Panc1 (cell line): ENCODE measurements around the gene EGFLAM. TPM values are rescaled to one million over a fixed set of nuclear protein-coding genes. Genes with fewer than 3 reads are reported as not detected.

ENCODE experiments used
- ATAC-seq: fragments of 200-7000 bp; cut with Tn5 transposase; 2 replicates; pipeline ENCODE4 v1.9.1; 2020; ENCODE audit warnings: mild to moderate bottlenecking, moderate library complexity
- BruUV-seq: library from RNA; stranded (reverse); fragments of 400-500 nt; replicated peaks from 2 replicates; lab custom pipeline; 2021; lab: Mats Ljungman, UMichigan
- CTCF ChIA-PET: fragments of 300-600 bp; sonication (Branson Sonifier 250); formaldehyde crosslinking; loops from one replicate; lab custom pipeline; 2022; ENCODE audit warnings: antibody characterized with exemption; lab: Charles Lee
- POLR2A ChIA-PET: fragments of 300-600 bp; sonication (Branson Sonifier 250); formaldehyde crosslinking; loops from one replicate; lab custom pipeline; 2022; ENCODE audit warnings: antibody characterized with exemption; lab: Charles Lee
- DNase-seq: peaks from one replicate; pipeline ENCODE4 v3.0.0-alpha.2; 2010; ENCODE audit warnings: low read depth, low spot score
- H3K27ac ChIP-seq: 2 replicates; pipeline ENCODE4 v1.5.1; 2011; ENCODE audit warnings: mild to moderate bottlenecking, low read length, inconsistent platforms
- H3K27me3 ChIP-seq: fragments of 200-500 bp; sonication (Bioruptor generic); 2 replicates; pipeline ENCODE4 v1.6.0; 2014; ENCODE audit warnings: low read length, inconsistent platforms; ENCODE audit not compliant: control insufficient read depth, insufficient read depth
- H3K36me3 ChIP-seq: fragments of 200-500 bp; sonication (Bioruptor generic); 2 replicates; pipeline ENCODE4 v1.5.1; 2014; ENCODE audit warnings: inconsistent platforms, mild to moderate bottlenecking, low read length, moderate library complexity; ENCODE audit not compliant: control insufficient read depth, insufficient read depth
- H3K4me1 ChIP-seq: 2 replicates; pipeline ENCODE4 v1.5.1; 2011; ENCODE audit warnings: inconsistent platforms, mild to moderate bottlenecking, low read length, moderate library complexity; ENCODE audit not compliant: control insufficient read depth, insufficient read depth
- H3K4me3 ChIP-seq, 2 experiments: 2 replicates each; pipeline ENCODE4 v1.5.1; 2011 to 2012; ENCODE audit warnings: low read depth in 2 of 2, low read length in 2 of 2, mild to moderate bottlenecking in 2 of 2, inconsistent platforms in 1 of 2, moderate library complexity in 1 of 2
- H3K9me3 ChIP-seq: fragments of 200-500 bp; sonication (Bioruptor generic); 2 replicates; pipeline ENCODE4 v1.5.1; 2014; ENCODE audit warnings: low read depth, mild to moderate bottlenecking, inconsistent platforms, low read length, moderate library complexity; ENCODE audit not compliant: control insufficient read depth, insufficient read depth
- CTCF ChIP-seq: fragments of 450-650 bp; IDR thresholded peaks from 2 replicates; pipeline ENCODE4 v1.5.1; 2017; ENCODE audit warnings: mild to moderate bottlenecking
- POLR2AphosphoS5 ChIP-seq: IDR thresholded peaks from 2 replicates; pipeline ENCODE4 v1.6.1; 2012; ENCODE audit warnings: mild to moderate bottlenecking, low read depth, low read length, moderate library complexity
- REST ChIP-seq, 2 experiments: IDR thresholded peaks; 2 replicates each; pipeline ENCODE4 v1.6.1; 2011 to 2012; ENCODE audit warnings: low read depth in 2 of 2, control low read depth in 1 of 2, low read length in 1 of 2, mild to moderate bottlenecking in 1 of 2, moderate library complexity in 1 of 2; ENCODE audit not compliant: insufficient read depth in 1 of 2
- SIN3A ChIP-seq: IDR thresholded peaks from 2 replicates; pipeline ENCODE4 v1.6.1; 2012; ENCODE audit warnings: low read depth, mild to moderate bottlenecking, low read length, moderate library complexity, borderline replicate concordance; ENCODE audit not compliant: insufficient read depth
- TCF7L2 ChIP-seq: IDR thresholded peaks from 2 replicates; pipeline ENCODE4 v1.6.1; 2011; ENCODE audit warnings: mild to moderate bottlenecking, low read depth, low read length, inconsistent platforms
- in situ Hi-C: cut with HindIII; loops from 2 replicates; pipeline ENCODE4 v1.10.0; 2016; ENCODE audit warnings: low sequenced_read_pairs, low pct_unique_long_range_greater_than_20kb
- intact Hi-C: fragments of 100-400 bp; cut with micrococcal nuclease; formaldehyde crosslinking; loops from one replicate; pipeline ENCODE4 v1.10.0; 2022; ENCODE audit not compliant: unreplicated experiment
- total RNA-seq: library from RNA; stranded (reverse); gene quantifications from one replicate; pipeline ENCODE4 v1.2.1, GENCODE V29; 2021; ENCODE audit not compliant: unreplicated experiment

Gene EGFLAM
- total RNA-seq, 1 experiment from 2014 or later = 14.8 TPM

- no TSS peak for BruUV-seq
- in situ Hi-C loops (no loop called here), intact Hi-C loops (no loop called here)
- DNase-seq (no peak), ATAC-seq (no peak)
- no peaks in the 10 kb centered on the region for H3K9me3 ChIP-seq
- peaks cover 31% of the 10 kb centered on the region for H3K27me3 ChIP-seq
- no peaks in the 10 kb centered on the region for H3K36me3 ChIP-seq
- POLR2A ChIA-PET = interaction anchor here (0.7 kb wide), 1 partner anchor 15 kb away, joined by 3 read pairs; no protein-coding TSS in a partner anchor
- CTCF ChIA-PET = no interaction called here
- H3K4me1 ChIP-seq = no peaks in the 10 kb centered on the region
- TF ChIP-seq SIN3A (no peak), POLR2AphosphoS5 (no peak), TCF7L2 (no peak), CTCF (no peak), REST (IDR thresholded peaks at IDR 0.05; ENCODE audit: insufficient read depth in 1 of 2, low read depth in 2 of 2, low read length in 1 of 2) (no peak)
- H3K4me3 ChIP-seq = no peak overlapping the region
- no peak overlapping the region for H3K27ac ChIP-seq
Measured at GRCh38 chr5:38240212-38240611, 18.1 kb upstream of the EGFLAM start.

- Histone ChIP-seq H3K4me3 (no peak overlapping the region), H3K27ac (no peak overlapping the region), H3K9me3 (no peaks in the 10 kb centered on the region), H3K27me3 (peaks cover 36% of the 10 kb centered on the region), H3K36me3 (no peaks in the 10 kb centered on the region), H3K4me1 (no peaks in the 10 kb centered on the region)
- BruUV-seq = no TSS peak
- no peak for ATAC-seq
- ChIA-PET CTCF (no interaction called here), POLR2A (no interaction called here)
- in situ Hi-C loops (no loop called here), intact Hi-C loops (no loop called here)
- no peak for TF ChIP-seq POLR2AphosphoS5
- no peak for TF ChIP-seq TCF7L2
- no peak for TF ChIP-seq REST (IDR thresholded peaks at IDR 0.05; ENCODE audit: insufficient read depth in 1 of 2, low read depth in 2 of 2, low read length in 1 of 2)
- TF ChIP-seq CTCF = no peak
- no peak for TF ChIP-seq SIN3A
- DNase-seq = no peak
Measured at GRCh38 chr5:38241655-38242054, 16.7 kb upstream of the EGFLAM start.
